Neural progenitor cell (in vitro differentiated cells): Measurements from ENCODE around the gene PANK4. TPM values are rescaled to one million over a fixed set of nuclear protein-coding genes. Genes with fewer than 3 reads are reported as not detected.

Experiments
- DNase-seq: peaks from one replicate; pipeline ENCODE4 v3.0.0-alpha.2; 2016; ENCODE audit warnings: low spot score
- H2AFZ ChIP-seq: fragments of 200-600 bp; sonication (generic); replicated peaks from 2 replicates; pipeline ENCODE4 v1.6.1; 2016; ENCODE audit warnings: antibody characterized with exemption
- H3F3A ChIP-seq: fragments of 200-600 bp; sonication (generic); 2 replicates; pipeline ENCODE4 v1.6.1; 2016; ENCODE audit warnings: antibody characterized with exemption, low read depth
- H3K27ac ChIP-seq: fragments of 200-600 bp; sonication (generic); 2 replicates; pipeline ENCODE4 v1.5.1; 2016; ENCODE audit warnings: mild to moderate bottlenecking
- H3K27me3 ChIP-seq: fragments of 200-600 bp; sonication (generic); 2 replicates; pipeline ENCODE4 v1.6.1; 2016; ENCODE audit warnings: mild to moderate bottlenecking, moderate library complexity
- H3K36me3 ChIP-seq: fragments of 200-600 bp; sonication (generic); 2 replicates; pipeline ENCODE4 v1.5.1; 2016
- H3K4me1 ChIP-seq: fragments of 200-600 bp; sonication (generic); 2 replicates; pipeline ENCODE4 v1.6.1; 2016; ENCODE audit warnings: mixed run types
- H3K4me2 ChIP-seq: fragments of 200-600 bp; sonication (generic); 2 replicates; pipeline ENCODE4 v1.6.1; 2016
- H3K4me3 ChIP-seq: fragments of 200-600 bp; sonication (generic); 2 replicates; pipeline ENCODE4 v1.5.1; 2016
- H3K79me2 ChIP-seq: fragments of 200-600 bp; sonication (generic); 2 replicates; pipeline ENCODE4 v1.6.1; 2016; ENCODE audit warnings: low read depth
- H3K9ac ChIP-seq: fragments of 200-600 bp; sonication (generic); 2 replicates; pipeline ENCODE4 v1.6.1; 2016
- H3K9me3 ChIP-seq: fragments of 200-600 bp; sonication (generic); 2 replicates; pipeline ENCODE4 v1.5.1; 2016; ENCODE audit warnings: low read depth
- H4K20me1 ChIP-seq: fragments of 200-600 bp; sonication (generic); 2 replicates; pipeline ENCODE4 v1.6.1; 2016; ENCODE audit warnings: low read depth
- H3K27ac Mint-ChIP-seq: 3 replicates; pipeline ENCODE4 v1.8.0; 2021; ENCODE audit warnings: mixed read lengths
- H3K27me3 Mint-ChIP-seq: 2 replicates; pipeline ENCODE4 v1.8.0; 2022; ENCODE audit warnings: low read depth, mild to moderate bottlenecking, inconsistent platforms, moderate library complexity, mixed read lengths; ENCODE audit not compliant: insufficient read depth
- H3K36me3 Mint-ChIP-seq: 3 replicates; pipeline ENCODE4 v1.8.0; 2021; ENCODE audit warnings: mixed read lengths
- H3K4me1 Mint-ChIP-seq: 3 replicates; pipeline ENCODE4 v1.8.0; 2021; ENCODE audit warnings: mixed read lengths
- H3K4me3 Mint-ChIP-seq: 3 replicates; pipeline ENCODE4 v1.8.0; 2021; ENCODE audit warnings: mild to moderate bottlenecking, moderate library complexity, mixed read lengths
- H3K9me3 Mint-ChIP-seq: 3 replicates; pipeline ENCODE4 v1.8.0; 2020; ENCODE audit warnings: mixed read lengths
- EZH2 ChIP-seq: fragments of 200-600 bp; sonication (generic); IDR thresholded peaks from 2 replicates; pipeline ENCODE4 v1.6.1; 2017; ENCODE audit warnings: antibody characterized with exemption, mild to moderate bottlenecking, moderate library complexity
- EZH2phosphoT487 ChIP-seq: fragments of 200-600 bp; sonication (generic); IDR thresholded peaks from 2 replicates; pipeline ENCODE4 v1.6.1; 2017; ENCODE audit warnings: antibody characterized with exemption
- total RNA-seq: library from RNA; depleted of rRNA; stranded (reverse); fragments of >200 nt; gene quantifications from 2 replicates; pipeline ENCODE4 v1.2.3, GENCODE V29; 2015; ENCODE audit warnings: low replicate concordance
- TF ChIP-seq, protein P1 (sequence below): fragments of 200-600 bp; sonication (generic); IDR thresholded peaks from 2 replicates; pipeline ENCODE4 v1.5.1; 2017; ENCODE audit warnings: antibody characterized with exemption, mild to moderate bottlenecking

PANK4 gene
- total RNA-seq, 1 donor from 2014 or later = 30.6 TPM

DNA sequence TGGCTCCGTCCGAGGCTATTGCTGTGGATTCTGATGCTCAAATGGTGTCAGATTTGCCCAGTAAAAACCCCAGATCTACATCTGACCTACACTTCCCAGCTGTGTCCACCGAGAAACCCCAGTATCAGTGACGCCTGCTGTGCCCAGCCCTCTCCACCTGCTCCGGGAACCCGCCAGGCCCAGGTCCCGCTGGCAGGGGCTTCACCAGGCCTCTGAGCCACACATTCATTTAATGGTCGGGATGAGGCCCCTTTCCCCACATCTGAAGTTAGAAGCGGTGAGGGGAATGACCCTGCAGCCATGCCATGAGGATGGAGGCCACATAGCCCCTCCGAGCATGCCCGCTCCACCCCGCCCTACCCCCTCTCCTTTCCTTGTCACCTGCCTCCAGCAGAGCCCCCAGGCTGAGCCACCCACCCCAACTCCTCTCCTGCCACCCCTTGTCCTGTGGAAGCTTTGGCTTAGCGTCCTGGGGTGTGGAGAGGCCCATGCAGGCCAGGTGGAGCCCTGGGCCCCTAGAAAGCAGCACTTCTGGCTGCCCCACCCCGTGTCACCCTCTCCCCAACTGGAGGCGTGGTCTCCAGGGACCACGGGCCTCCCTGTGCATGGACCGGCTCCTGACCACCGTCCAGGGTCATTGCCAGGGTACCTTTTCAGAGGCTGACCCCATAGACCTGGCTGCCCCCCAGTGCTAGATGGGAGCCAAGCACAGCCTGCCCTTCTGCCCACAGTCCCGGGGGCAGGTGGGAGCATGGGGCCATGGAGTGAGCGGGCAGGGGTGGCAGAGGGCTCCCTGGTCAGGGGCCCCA lies 37.8 kb upstream of the PANK4 start:
- no peaks in the 10 kb centered on the region for H3K27me3 Mint-ChIP-seq

DNA sequence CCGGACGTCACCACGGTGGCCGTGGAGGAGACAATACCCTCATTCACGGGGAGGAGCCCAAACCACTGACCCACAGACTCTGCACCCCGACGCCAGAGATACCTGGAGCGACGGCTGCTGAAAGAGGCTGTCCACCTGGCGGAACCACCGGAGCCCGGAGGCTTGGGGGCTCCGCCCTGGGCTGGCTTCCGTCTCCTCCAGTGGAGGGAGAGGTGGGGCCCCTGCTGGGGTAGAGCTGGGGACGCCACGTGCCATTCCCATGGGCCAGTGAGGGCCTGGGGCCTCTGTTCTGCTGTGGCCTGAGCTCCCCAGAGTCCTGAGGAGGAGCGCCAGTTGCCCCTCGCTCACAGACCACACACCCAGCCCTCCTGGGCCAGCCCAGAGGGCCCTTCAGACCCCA lies 36.8 kb upstream of the PANK4 start:
- Histone ChIP-seq H3F3A (no peaks in the 10 kb centered on the region), H3K9me3 (no peaks in the 10 kb centered on the region), H3K4me3 (no peak overlapping the region), H3K9ac (no peak overlapping the region), H3K4me1 (no peaks in the 10 kb centered on the region), H3K4me2 (no peak overlapping the region), H2AFZ (no peak overlapping the region), H3K27ac (no peak overlapping the region), H3K79me2 (no peaks in the 10 kb centered on the region), H4K20me1 (no peaks in the 10 kb centered on the region), H3K27me3 (no peaks in the 10 kb centered on the region), H3K36me3 (no peaks in the 10 kb centered on the region)
- TF ChIP-seq EZH2 = no peak
- TF ChIP-seq EZH2phosphoT487 = no peak
- TF ChIP-seq, protein P1, sequence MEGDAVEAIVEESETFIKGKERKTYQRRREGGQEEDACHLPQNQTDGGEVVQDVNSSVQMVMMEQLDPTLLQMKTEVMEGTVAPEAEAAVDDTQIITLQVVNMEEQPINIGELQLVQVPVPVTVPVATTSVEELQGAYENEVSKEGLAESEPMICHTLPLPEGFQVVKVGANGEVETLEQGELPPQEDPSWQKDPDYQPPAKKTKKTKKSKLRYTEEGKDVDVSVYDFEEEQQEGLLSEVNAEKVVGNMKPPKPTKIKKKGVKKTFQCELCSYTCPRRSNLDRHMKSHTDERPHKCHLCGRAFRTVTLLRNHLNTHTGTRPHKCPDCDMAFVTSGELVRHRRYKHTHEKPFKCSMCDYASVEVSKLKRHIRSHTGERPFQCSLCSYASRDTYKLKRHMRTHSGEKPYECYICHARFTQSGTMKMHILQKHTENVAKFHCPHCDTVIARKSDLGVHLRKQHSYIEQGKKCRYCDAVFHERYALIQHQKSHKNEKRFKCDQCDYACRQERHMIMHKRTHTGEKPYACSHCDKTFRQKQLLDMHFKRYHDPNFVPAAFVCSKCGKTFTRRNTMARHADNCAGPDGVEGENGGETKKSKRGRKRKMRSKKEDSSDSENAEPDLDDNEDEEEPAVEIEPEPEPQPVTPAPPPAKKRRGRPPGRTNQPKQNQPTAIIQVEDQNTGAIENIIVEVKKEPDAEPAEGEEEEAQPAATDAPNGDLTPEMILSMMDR = no peak
- DNase-seq = no peak
- H3K27me3 Mint-ChIP-seq = no peaks in the 10 kb centered on the region
- H3K4me3 Mint-ChIP-seq = no peak overlapping the region
- H3K36me3 Mint-ChIP-seq = no peaks in the 10 kb centered on the region
- peaks cover 2% of the 10 kb centered on the region for H3K4me1 Mint-ChIP-seq
- H3K9me3 Mint-ChIP-seq = no peaks in the 10 kb centered on the region
- H3K27ac Mint-ChIP-seq = no peak overlapping the region

More for the DNA sequence above, 37.8 kb upstream of the PANK4 start:
- Histone ChIP-seq H2AFZ (no peak overlapping the region), H3K27ac (no peak overlapping the region), H4K20me1 (no peaks in the 10 kb centered on the region), H3K36me3 (no peaks in the 10 kb centered on the region), H3K9ac (no peak overlapping the region), H3F3A (no peaks in the 10 kb centered on the region), H3K9me3 (no peaks in the 10 kb centered on the region), H3K4me1 (no peaks in the 10 kb centered on the region), H3K27me3 (no peaks in the 10 kb centered on the region), H3K79me2 (no peaks in the 10 kb centered on the region), H3K4me2 (no peak overlapping the region), H3K4me3 (no peak overlapping the region)
- no peaks in the 10 kb centered on the region for H3K9me3 Mint-ChIP-seq
- H3K36me3 Mint-ChIP-seq = no peaks in the 10 kb centered on the region
- peaks cover 2% of the 10 kb centered on the region for H3K4me1 Mint-ChIP-seq
- DNase-seq = no peak
- TF ChIP-seq EZH2phosphoT487 (no peak), EZH2 (no peak)
- TF ChIP-seq, protein P1 = no peak
- peak overlapping the region; percentile 25 for H3K27ac Mint-ChIP-seq
- no peak overlapping the region for H3K4me3 Mint-ChIP-seq

DNA sequence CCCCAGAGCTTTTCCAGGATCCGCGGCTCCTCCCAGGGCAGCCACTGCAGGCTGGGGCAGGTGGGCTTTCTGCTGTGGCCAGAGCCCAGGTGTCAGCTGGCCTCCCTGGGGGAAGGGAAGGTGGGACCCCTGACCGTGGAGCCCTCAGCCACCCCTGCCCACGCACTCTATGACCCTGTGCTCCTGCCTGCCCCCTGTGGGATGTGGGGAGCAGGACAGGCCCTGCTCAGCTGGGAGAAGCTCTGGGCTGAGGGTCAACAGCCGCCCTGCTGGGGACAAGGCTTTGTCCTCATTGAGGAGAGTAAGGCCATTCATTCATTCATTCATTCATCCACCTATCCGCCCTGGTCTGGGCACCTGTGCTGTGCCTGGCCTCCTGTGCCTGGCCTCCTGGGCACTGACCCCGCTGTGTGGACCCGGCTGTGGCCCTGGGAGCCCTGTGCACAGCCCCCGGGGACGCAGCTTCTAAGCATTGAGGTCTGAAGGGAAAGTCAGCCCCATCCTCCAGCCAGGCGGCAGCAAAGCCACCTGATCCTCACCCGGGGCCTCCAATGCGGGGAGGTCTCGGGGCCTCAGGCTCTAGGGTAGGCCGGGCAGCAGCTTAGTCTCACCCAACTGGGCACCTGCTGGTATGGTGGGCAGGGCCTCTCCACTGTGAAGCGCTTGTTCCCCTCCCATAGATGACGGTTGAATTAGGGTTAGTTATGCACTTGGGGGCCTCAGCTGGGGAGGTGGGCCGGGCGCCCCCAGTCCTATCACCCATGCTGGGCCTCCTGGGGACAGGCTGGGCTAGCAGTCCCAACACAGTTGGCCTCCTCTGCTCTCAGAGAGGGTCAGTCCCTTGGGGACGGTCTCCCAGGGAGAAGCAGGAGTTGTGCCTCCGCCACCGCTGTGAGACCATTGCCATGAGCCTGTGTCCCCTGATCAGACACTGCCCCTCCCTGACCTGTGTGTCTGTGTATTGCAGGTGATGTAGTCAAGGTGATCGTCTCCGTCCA lies 35.8 kb upstream of the PANK4 start:
- Histone ChIP-seq H3K27ac (no peak overlapping the region), H3K79me2 (no peaks in the 10 kb centered on the region), H3K9me3 (no peaks in the 10 kb centered on the region), H2AFZ (no peak overlapping the region), H3K9ac (no peak overlapping the region), H3K27me3 (no peaks in the 10 kb centered on the region), H3F3A (no peaks in the 10 kb centered on the region), H3K4me2 (no peak overlapping the region), H3K4me3 (no peak overlapping the region), H3K4me1 (no peaks in the 10 kb centered on the region), H3K36me3 (no peaks in the 10 kb centered on the region), H4K20me1 (no peaks in the 10 kb centered on the region)
- TF ChIP-seq EZH2 = no peak
- TF ChIP-seq, protein P1 = peak; percentile 43
- peaks cover 2% of the 10 kb centered on the region for H3K4me1 Mint-ChIP-seq
- no peaks in the 10 kb centered on the region for H3K9me3 Mint-ChIP-seq
- H3K36me3 Mint-ChIP-seq = no peaks in the 10 kb centered on the region
- H3K4me3 Mint-ChIP-seq = no peak overlapping the region
- no peaks in the 10 kb centered on the region for H3K27me3 Mint-ChIP-seq
- no peak overlapping the region for H3K27ac Mint-ChIP-seq
- DNase-seq = peak; percentile 33
